Sigmoid colon (tissue), 7 donors: Measurements from ENCODE around the gene PMFBP1. TPM values are rescaled to one million over a fixed set of nuclear protein-coding genes. Genes with fewer than 3 reads are reported as not detected.

Experiments
- DNase-seq: peaks from one replicate; pipeline ENCODE4 v3.0.0-alpha.2; 2019
- H3K27ac ChIP-seq, 4 donors: fragments of 200-600 bp; sonication (generic); one replicate each; pipeline ENCODE4 v1.5.1; 2016 to 2019; ENCODE audit warnings: mild to moderate bottlenecking in 1 of 4
- H3K27me3 ChIP-seq, 3 donors: fragments of 200-600 bp; sonication (generic); one replicate each; pipeline ENCODE4 v1.5.1; 2019; ENCODE audit warnings: mild to moderate bottlenecking in 1 of 3
- H3K36me3 ChIP-seq, 4 donors: fragments of 200-600 bp; sonication (generic); one replicate each; pipeline ENCODE4 v1.5.1; 2016 to 2019
- H3K4me1 ChIP-seq, 4 donors: fragments of 200-600 bp; sonication (generic); one replicate each; pipeline ENCODE4 v1.5.1; 2017 to 2019
- H3K4me3 ChIP-seq, 4 donors: fragments of 200-600 bp; sonication (generic); one replicate each; pipeline ENCODE4 v1.5.1; 2017 to 2019; ENCODE audit warnings: mild to moderate bottlenecking in 2 of 4, moderate library complexity in 1 of 4
- H3K9me3 ChIP-seq, 4 donors: fragments of 200-600 bp in 3 of 4; sonication (generic) in 3 of 4; one replicate each; pipeline versions ENCODE4 v1.5.1 to v1.6.1; 2013 to 2019
- EP300 ChIP-seq, 4 donors: sonication (generic); formaldehyde crosslinking; IDR thresholded peaks; one replicate each; pipeline ENCODE4 v1.6.1; 2017; ENCODE audit warnings: antibody characterized with exemption in 4 of 4
- POLR2A ChIP-seq, 2 donors: fragments of 450-650 bp; IDR thresholded peaks; one replicate each; pipeline ENCODE4 v1.6.1; 2016; ENCODE audit warnings: antibody characterized with exemption in 2 of 2, mild to moderate bottlenecking in 2 of 2, moderate library complexity in 2 of 2
- POLR2AphosphoS5 ChIP-seq, 4 donors: sonication (generic); formaldehyde crosslinking; IDR thresholded peaks; one replicate each; pipeline ENCODE4 v1.6.1; 2017; ENCODE audit warnings: antibody characterized with exemption in 4 of 4
- WGBS, 2 donors: extraction: QIAGEN DNeasy Blood & Tissue Kit; methylation state at CpG; one replicate each; pipeline ENCODE4 v1.1.7; 2013; 5-methylcytosine and 5-hydroxymethylcytosine counted together
- intact Hi-C: fragments of 100-400 bp; cut with DNase I; formaldehyde crosslinking; loops from one replicate; pipeline ENCODE4 v1.15.1; 2023
- polyA plus RNA-seq, 3 donors: library from polyadenylated mRNA; stranded (reverse); fragments of 200-250 nt; gene quantifications; one replicate each; pipeline ENCODE4 v1.2.3, GENCODE V29; 2013
- total RNA-seq, 4 donors: library from RNA; depleted of rRNA; stranded (reverse); fragments of >200 nt; gene quantifications; one replicate each; pipeline ENCODE4 v1.1.0, GENCODE V29; 2016
- TF ChIP-seq, protein P1 (sequence below), 4 experiments: fragments of 450-650 bp in 3 of 4; fragments of 200-600 bp in 1 of 4; IDR thresholded peaks; one replicate each; pipeline ENCODE4 v1.5.1; 2016 to 2019; ENCODE audit warnings: antibody characterized with exemption in 4 of 4, mild to moderate bottlenecking in 3 of 4, moderate library complexity in 2 of 4
- donor health status: healthy with polysubstance abuse.
- donor health status: Bipolar disorder and iron deficiency.
- donor health status: healthy.

PMFBP1 gene
- total and polyA plus RNA-seq, 7 donors, result 0.33 to 2.5 (median 0.82) TPM; not detected in 3

DNA sequence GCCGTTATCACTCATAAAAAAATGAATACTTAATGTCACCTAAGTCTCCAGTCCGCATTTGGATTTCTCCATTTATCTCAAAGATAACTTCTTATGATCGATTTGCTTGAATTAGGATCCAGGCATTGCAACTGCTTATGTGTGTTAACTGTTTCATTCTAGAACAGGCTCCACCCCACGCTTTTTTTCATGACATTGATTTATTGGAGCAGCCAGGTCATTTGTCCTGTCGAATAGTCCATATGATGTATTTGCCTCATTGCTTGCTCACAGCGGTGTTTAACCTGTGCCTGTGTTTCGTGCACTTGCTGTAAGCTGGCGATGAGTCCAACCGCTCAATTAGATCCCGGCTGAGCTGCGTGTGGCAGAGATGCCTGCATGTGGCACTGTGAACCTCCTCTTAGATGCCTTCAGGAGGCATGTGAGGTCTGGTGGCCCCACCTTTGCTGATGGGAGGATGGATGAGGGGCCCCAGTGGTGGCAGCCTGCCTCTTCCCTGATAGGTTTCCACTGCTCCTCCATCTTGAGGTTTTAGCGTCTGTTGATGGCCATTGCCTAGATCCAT lies 61.9 kb downstream of the PMFBP1 start:
- DNase-seq, result no peak
- H3K4me1 ChIP-seq, result no peaks in the 10 kb centered on the region

DNA sequence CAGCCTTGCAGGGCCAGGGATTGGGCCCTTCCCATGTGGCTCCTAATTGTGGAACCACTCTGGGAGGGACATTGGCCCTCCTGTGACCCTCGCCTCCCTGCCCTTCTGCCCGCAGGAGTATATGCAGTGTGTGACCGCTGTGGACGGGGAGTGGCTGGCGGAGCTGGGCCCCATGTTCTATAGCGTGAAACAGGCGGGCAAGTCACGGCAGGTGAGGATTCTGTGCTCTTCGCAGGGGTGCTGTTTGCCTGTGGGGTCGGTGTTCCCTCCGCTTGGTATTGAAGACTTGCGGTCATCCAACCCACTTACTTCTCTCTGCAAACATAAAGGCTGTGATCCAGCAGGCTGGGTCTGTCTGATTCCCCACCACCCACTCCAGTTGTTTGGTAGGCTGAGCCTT lies 62.7 kb downstream of the PMFBP1 start:
- intact Hi-C loops, result no loop called here
- TF ChIP-seq, protein P1, sequence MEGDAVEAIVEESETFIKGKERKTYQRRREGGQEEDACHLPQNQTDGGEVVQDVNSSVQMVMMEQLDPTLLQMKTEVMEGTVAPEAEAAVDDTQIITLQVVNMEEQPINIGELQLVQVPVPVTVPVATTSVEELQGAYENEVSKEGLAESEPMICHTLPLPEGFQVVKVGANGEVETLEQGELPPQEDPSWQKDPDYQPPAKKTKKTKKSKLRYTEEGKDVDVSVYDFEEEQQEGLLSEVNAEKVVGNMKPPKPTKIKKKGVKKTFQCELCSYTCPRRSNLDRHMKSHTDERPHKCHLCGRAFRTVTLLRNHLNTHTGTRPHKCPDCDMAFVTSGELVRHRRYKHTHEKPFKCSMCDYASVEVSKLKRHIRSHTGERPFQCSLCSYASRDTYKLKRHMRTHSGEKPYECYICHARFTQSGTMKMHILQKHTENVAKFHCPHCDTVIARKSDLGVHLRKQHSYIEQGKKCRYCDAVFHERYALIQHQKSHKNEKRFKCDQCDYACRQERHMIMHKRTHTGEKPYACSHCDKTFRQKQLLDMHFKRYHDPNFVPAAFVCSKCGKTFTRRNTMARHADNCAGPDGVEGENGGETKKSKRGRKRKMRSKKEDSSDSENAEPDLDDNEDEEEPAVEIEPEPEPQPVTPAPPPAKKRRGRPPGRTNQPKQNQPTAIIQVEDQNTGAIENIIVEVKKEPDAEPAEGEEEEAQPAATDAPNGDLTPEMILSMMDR (IDR thresholded peaks at IDR 0.05), result no peak
- TF ChIP-seq POLR2AphosphoS5 (IDR thresholded peaks at IDR 0.05), result no peak
- no peak for DNase-seq
- H3K27me3 ChIP-seq, result no peaks in the 10 kb centered on the region
- H3K36me3 ChIP-seq, result peaks cover 71 to 90% (median 82%) of the 10 kb centered on the region in 4 donors
- no peaks in the 10 kb centered on the region for H3K4me1 ChIP-seq
- WGBS, 2 donors, result 96 to 98% methylated on average over 12 of the region's 12 CpGs
- H3K9me3 ChIP-seq, result no peaks in the 10 kb centered on the region
- H3K4me3 ChIP-seq, result no peak overlapping the region
- no peak overlapping the region for H3K27ac ChIP-seq

More for the DNA sequence above, 61.9 kb downstream of the PMFBP1 start:
- Histone ChIP-seq H3K9me3 (no peaks in the 10 kb centered on the region), H3K4me3 (no peak overlapping the region), H3K27me3 (no peaks in the 10 kb centered on the region), H3K36me3 (peaks cover 64 to 83% (median 75%) of the 10 kb centered on the region in 4 donors), H3K27ac (no peak overlapping the region)
- no peak for TF ChIP-seq POLR2AphosphoS5 (IDR thresholded peaks at IDR 0.05)
- no peak for TF ChIP-seq EP300 (IDR thresholded peaks at IDR 0.05)
- TF ChIP-seq POLR2A (IDR thresholded peaks at IDR 0.05), result no peak
- TF ChIP-seq, protein P1 (IDR thresholded peaks at IDR 0.05), result no peak
- WGBS, 2 donors, result 91 to 96% methylated on average over 12 of the region's 12 CpGs
- intact Hi-C loops, result no loop called here

DNA sequence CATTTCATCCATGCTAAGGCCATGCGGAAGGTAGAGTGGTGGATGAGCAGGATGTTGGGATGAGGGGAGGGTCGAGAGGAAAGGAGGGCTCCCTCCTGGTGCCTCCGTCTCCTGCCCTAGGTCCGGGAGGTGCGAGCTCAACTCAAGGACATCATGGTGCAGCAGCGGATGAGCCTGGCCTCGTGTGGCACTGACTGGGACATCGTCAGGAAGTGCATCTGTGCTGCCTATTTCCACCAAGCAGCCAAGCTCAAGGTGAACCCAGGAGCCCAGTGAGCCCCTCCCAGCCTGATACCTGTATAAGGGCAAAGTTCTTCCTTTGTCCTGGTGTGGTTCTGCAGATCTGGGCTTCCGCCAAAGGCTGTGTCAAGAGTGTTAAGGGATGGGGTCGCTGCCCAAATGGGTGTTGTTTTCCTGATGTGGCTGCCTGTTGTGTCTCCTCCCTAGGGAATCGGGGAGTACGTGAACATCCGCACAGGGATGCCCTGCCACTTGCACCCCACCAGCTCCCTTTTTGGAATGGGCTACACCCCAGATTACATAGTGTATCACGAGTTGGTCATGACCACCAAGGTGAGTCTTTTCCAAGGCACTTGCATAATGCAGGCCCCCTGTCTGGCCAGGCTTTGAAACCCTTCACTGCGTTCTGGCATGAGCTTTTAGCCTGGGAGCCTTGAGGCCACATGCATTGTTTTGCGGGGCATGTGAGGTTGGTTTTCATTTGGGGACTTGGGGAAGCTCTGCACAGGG lies 63.4 kb downstream of the PMFBP1 start:
- Histone ChIP-seq H3K27me3 (no peaks in the 10 kb centered on the region), H3K4me3 (no peak overlapping the region), H3K36me3 (peaks cover 79 to 98% (median 90%) of the 10 kb centered on the region in 4 donors), H3K4me1 (no peaks in the 10 kb centered on the region), H3K27ac (no peak overlapping the region), H3K9me3 (no peaks in the 10 kb centered on the region)
- 84 to 89% methylated on average over 16 of the region's 16 CpGs for WGBS, 2 donors
- DNase-seq, result no peak
- TF ChIP-seq, protein P1 (IDR thresholded peaks at IDR 0.05), result no peak
- TF ChIP-seq EP300 (IDR thresholded peaks at IDR 0.05) (no peak), POLR2AphosphoS5 (IDR thresholded peaks at IDR 0.05) (no peak), POLR2A (IDR thresholded peaks at IDR 0.05) (no peak)
- intact Hi-C loops, result no loop called here

DNA sequence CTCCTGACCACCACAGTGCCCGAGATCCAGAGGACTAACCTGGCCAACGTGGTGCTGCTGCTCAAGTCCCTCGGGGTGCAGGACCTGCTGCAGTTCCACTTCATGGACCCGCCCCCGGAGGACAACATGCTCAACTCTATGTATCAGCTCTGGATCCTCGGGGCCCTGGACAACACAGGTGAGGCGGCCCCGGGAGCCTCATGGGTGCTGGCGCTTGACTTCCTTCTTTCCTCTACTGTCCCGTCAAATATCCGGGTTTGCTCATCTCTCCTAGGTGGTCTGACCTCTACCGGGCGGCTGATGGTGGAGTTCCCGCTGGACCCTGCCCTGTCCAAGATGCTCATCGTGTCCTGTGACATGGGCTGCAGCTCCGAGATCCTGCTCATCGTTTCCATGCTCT lies 64.6 kb downstream of the PMFBP1 start:
- intact Hi-C loops, result no loop called here
- Histone ChIP-seq H3K36me3 (peaks cover 90 to 100% (median 98%) of the 10 kb centered on the region in 4 donors), H3K27ac (no peak overlapping the region), H3K9me3 (no peaks in the 10 kb centered on the region), H3K4me3 (no peak overlapping the region), H3K27me3 (no peaks in the 10 kb centered on the region), H3K4me1 (no peaks in the 10 kb centered on the region)
- no peak for TF ChIP-seq POLR2AphosphoS5 (IDR thresholded peaks at IDR 0.05)
- TF ChIP-seq EP300 (IDR thresholded peaks at IDR 0.05), result no peak
- no peak for TF ChIP-seq POLR2A (IDR thresholded peaks at IDR 0.05)
- TF ChIP-seq, protein P1 (IDR thresholded peaks at IDR 0.05), result no peak
- DNase-seq, result no peak
- WGBS, 2 donors, result 92 to 96% methylated on average over 17 of the region's 17 CpGs
